A549 (cell line): Measurements from ENCODE around the gene PYGO2. TPM values are rescaled to one million over a fixed set of nuclear protein-coding genes. Genes with fewer than 3 reads are reported as not detected.
A peak's percentile ranks its signal among the peaks of the same experiment; 100 is the strongest.

Source experiments
- ATAC-seq, 2 experiments: fragments of 200-7000 bp in 1 of 2; fragments of >200 bp in 1 of 2; cut with Nextera tagmentation in 1 of 2; cut with Tn5 transposase in 1 of 2; 3 replicates each; pipeline versions ENCODE4 v1.8.0 to v1.9.1; 2018 to 2020; ENCODE audit warnings: mild to moderate bottlenecking in 1 of 2, moderate library complexity in 1 of 2
- CTCF ChIA-PET: fragments of 300-600 bp; sonication (Branson Sonifier 250); formaldehyde crosslinking; extraction: SDS; loops from one replicate; lab custom pipeline; 2021; ENCODE audit warnings: antibody characterized with exemption, inconsistent platforms; lab: Yijun Ruan, JAX
- POLR2A ChIA-PET: fragments of 350-600 bp; formaldehyde crosslinking; extraction: SDS; loops from one replicate; lab custom pipeline; 2021; ENCODE audit warnings: antibody characterized with exemption, inconsistent platforms; lab: Yijun Ruan, JAX
- DNase-seq, 2 experiments: peaks; one replicate each; pipeline versions ENCODE4 v3.0.0 to v3.0.0-alpha.2; 2011 to 2016; ENCODE audit warnings: low read depth in 1 of 2, low spot score in 1 of 2
- FAIRE-seq: peaks from 2 replicates; lab custom pipeline; 2011; peaks lifted over from hg19 to GRCh38; lab: Jason Lieb, UNC
- H3K27ac ChIP-seq, 2 experiments: fragments of >200 bp; sonication (Bioruptor Twin); formaldehyde crosslinking; 3 replicates each; pipeline ENCODE4 v1.5.1; 2016 to 2017
- H3K4me1 ChIP-seq: fragments of >200 bp; sonication (Bioruptor Twin); formaldehyde crosslinking; 3 replicates; pipeline ENCODE4 v1.6.1; 2016
- H3K4me2 ChIP-seq: fragments of >200 bp; sonication (Bioruptor Twin); formaldehyde crosslinking; 3 replicates; pipeline ENCODE4 v1.6.1; 2016
- H3K4me3 ChIP-seq: fragments of >200 bp; sonication (Bioruptor Twin); formaldehyde crosslinking; 3 replicates; pipeline ENCODE4 v1.5.1; 2016
- H3K9me3 ChIP-seq: fragments of >200 bp; sonication (Bioruptor Twin); formaldehyde crosslinking; 3 replicates; pipeline ENCODE4 v1.6.1; 2016
- BHLHE40 ChIP-seq: IDR thresholded peaks from 2 replicates; pipeline ENCODE4 v1.6.1; 2012; ENCODE audit warnings: low read depth, low read length, inconsistent platforms
- CEBPB ChIP-seq, 2 experiments: fragments of >200 bp in 1 of 2; sonication (Bioruptor Twin) in 1 of 2; formaldehyde crosslinking in 1 of 2; IDR thresholded peaks; 2 replicates each; pipeline ENCODE4 v1.6.1; 2012 to 2016
- EHMT2 ChIP-seq: fragments of 200-600 bp; sonication (generic); IDR thresholded peaks from 2 replicates; pipeline ENCODE4 v1.6.1; 2016; ENCODE audit warnings: antibody characterized with exemption, low read depth, mild to moderate bottlenecking, moderate library complexity
- ESRRA ChIP-seq: fragments of 150-350 bp; IDR thresholded peaks from 2 replicates; pipeline ENCODE4 v1.6.1; 2014; ENCODE audit warnings: mild to moderate bottlenecking, low read length, borderline replicate concordance
- FOSL2 ChIP-seq, 2 experiments: fragments of 450-650 bp in 1 of 2; fragments of >200 bp in 1 of 2; sonication (Bioruptor Twin) in 1 of 2; formaldehyde crosslinking; IDR thresholded peaks; 2 replicates each; pipeline versions ENCODE4 v1.5.0 to v1.6.1; 2016 to 2020; ENCODE audit warnings: mild to moderate bottlenecking in 1 of 2, moderate library complexity in 1 of 2
- HDAC2 ChIP-seq: fragments of 200-600 bp; sonication (generic); IDR thresholded peaks from 2 replicates; pipeline ENCODE4 v1.6.1; 2016
- HOXA7 ChIP-seq: fragments of 250-450 bp; sonication (Bioruptor Pico); IDR thresholded peaks from 2 replicates; pipeline ENCODE4 v1.5.0; 2020; ENCODE audit warnings: mild to moderate bottlenecking, moderate library complexity
- HOXB5 ChIP-seq: fragments of 250-450 bp; sonication (Bioruptor Pico); IDR thresholded peaks from 2 replicates; pipeline ENCODE4 v1.5.0; 2020; ENCODE audit warnings: mild to moderate bottlenecking, moderate library complexity
- KDM5A ChIP-seq: fragments of 200-600 bp; sonication (generic); IDR thresholded peaks from 2 replicates; pipeline ENCODE4 v1.6.1; 2016; ENCODE audit warnings: antibody characterized with exemption, mild to moderate bottlenecking
- MAFK ChIP-seq: fragments of 450-650 bp; IDR thresholded peaks from 2 replicates; pipeline ENCODE4 v1.6.1; 2014; ENCODE audit not compliant: partially characterized antibody
- NFE2L2 ChIP-seq: fragments of 150-350 bp; conservative IDR thresholded peaks from 2 replicates; pipeline ENCODE4 v1.6.1; 2014; ENCODE audit warnings: low read length
- PHF8 ChIP-seq: fragments of 200-600 bp; sonication (generic); IDR thresholded peaks from 2 replicates; pipeline ENCODE4 v1.6.1; 2016; ENCODE audit warnings: low read depth, mild to moderate bottlenecking, antibody characterized with exemption, moderate library complexity, borderline replicate concordance
- RAD21 ChIP-seq, 2 experiments: fragments of >200 bp in 1 of 2; sonication (Bioruptor Twin) in 1 of 2; formaldehyde crosslinking in 1 of 2; IDR thresholded peaks in 1 of 2; conservative IDR thresholded peaks in 1 of 2; 2 replicates in 1 of 2; 3 replicates in 1 of 2; pipeline ENCODE4 v1.6.1; 2012 to 2018; ENCODE audit warnings: inconsistent platforms in 1 of 2
- RARB ChIP-seq: fragments of 250-450 bp; sonication (Bioruptor Pico); IDR thresholded peaks from 2 replicates; pipeline ENCODE4 v1.8.0; 2021; ENCODE audit warnings: mild to moderate bottlenecking, moderate library complexity
- RCOR1 ChIP-seq: fragments of 150-350 bp; IDR thresholded peaks from 2 replicates; pipeline ENCODE4 v1.6.1; 2014; ENCODE audit warnings: antibody characterized with exemption, low read length, low read depth
- RNF2 ChIP-seq: fragments of 200-600 bp; sonication (generic); IDR thresholded peaks from 2 replicates; pipeline ENCODE4 v1.6.1; 2016; ENCODE audit warnings: low read depth, mild to moderate bottlenecking, antibody characterized with exemption, moderate library complexity, borderline replicate concordance
- SMC3 ChIP-seq: fragments of >200 bp; sonication (Bioruptor Twin); formaldehyde crosslinking; IDR thresholded peaks from 3 replicates; pipeline ENCODE4 v1.6.1; 2018; ENCODE audit warnings: inconsistent platforms
- WGBS: methylation state at CpG from one replicate; pipeline ENCODE4 v1.1.6; 2017; ENCODE audit errors: missing lambda C conversion rate; 5-methylcytosine and 5-hydroxymethylcytosine counted together
- polyA plus RNA-seq, 4 experiments: library from polyadenylated mRNA; depleted of rRNA in 3 of 4; stranded (reverse); fragments of >200 nt; fragmentation: RNase III in 1 of 4; extraction: RNeasy Plus Mini Kit Qiagen cat#74134 plus additional on column Dnase treatment in 1 of 4; gene quantifications; 2 replicates in 3 of 4; 3 replicates in 1 of 4; pipeline ENCODE4 v1.2.3, GENCODE V29; 2011 to 2017
- TF ChIP-seq, protein P1 (sequence below): IDR thresholded peaks from 2 replicates; pipeline ENCODE4 v1.6.1; 2012
- TF ChIP-seq, protein P2 (sequence below): fragments of >200 bp; sonication (Bioruptor Twin); formaldehyde crosslinking; IDR thresholded peaks from 3 replicates; pipeline ENCODE4 v1.5.1; 2016
- TF ChIP-seq, protein P3 (sequence below): fragments of 200-600 bp; sonication (generic); IDR thresholded peaks from 2 replicates; pipeline ENCODE4 v1.6.1; 2016; ENCODE audit warnings: antibody characterized with exemption, mild to moderate bottlenecking, moderate library complexity
- TF ChIP-seq, protein P4 (sequence below): IDR thresholded peaks from 2 replicates; pipeline ENCODE4 v1.6.1; 2012

Gene PYGO2
- polyA plus RNA-seq, 2 of the 4 experiments (the other 2 are of a cell fraction), result 18.3 to 24.6 TPM

DNA sequence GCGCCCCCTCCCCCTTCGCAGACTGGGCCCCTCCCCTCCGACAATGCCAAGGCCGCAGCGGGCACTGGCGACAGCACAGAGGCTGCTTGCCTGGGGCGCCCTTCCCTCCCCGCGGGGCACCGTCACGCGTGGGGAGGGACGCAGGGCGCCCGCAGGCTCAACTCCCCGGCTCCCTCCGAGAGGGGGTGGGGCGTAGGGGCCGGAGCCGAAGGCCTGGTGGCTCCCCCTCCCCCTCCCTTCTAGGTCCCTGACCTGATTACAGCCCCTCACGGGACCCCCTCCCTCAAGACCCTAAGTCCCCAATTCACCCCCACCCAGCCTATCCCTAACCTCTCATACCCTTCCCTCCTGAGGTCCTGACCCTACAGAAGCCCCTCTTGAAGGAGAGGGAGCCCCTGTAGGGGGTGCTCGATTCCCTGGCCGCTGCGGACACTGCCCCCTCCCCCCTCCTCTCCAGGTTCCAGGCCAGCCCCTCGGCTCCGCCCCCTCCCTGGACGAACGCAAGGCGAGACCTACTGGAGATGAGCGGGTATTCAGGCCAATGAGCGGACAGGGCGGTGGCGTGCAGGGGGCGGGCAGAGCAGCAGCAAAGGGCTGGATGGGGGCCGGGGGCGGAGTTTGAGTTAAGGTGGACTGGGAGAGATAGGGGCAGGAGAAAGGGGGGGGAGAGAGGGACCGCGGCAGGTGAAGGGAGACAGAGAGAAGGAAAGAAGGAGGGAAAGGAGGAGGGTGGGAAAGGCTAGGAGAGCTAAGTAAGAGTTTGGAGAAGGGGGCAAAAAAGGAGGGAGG, 40.3 kb upstream of the PYGO2 start:
- Histone ChIP-seq H3K4me1 (peaks cover 43% of the 10 kb centered on the region), H3K4me3 (peak overlapping the region; percentile 80)
- FAIRE-seq, result no peak
- POLR2A ChIA-PET, result interaction anchor here (0.5 to 4.8 kb wide), 13 partner anchors 9 to 226 kb away, joined by 3 to 52 read pairs (median 5); partner anchors contain the start of genes CKS1B, FLAD1, PMVK and PYGO2
- TF ChIP-seq HDAC2, result no peak
- TF ChIP-seq MAFK, result no peak
- no peak for TF ChIP-seq ESRRA
- TF ChIP-seq SMC3, result peak; percentile 32; the same call in 2 of the 3 replicates
- TF ChIP-seq RAD21 (conservative IDR thresholded peaks at IDR 0.05 in 1 of 2, IDR thresholded peaks at IDR 0.05 in 1 of 2), result peak; percentile 37 to 62
- no peak for TF ChIP-seq NFE2L2
- no peak for TF ChIP-seq PHF8
- TF ChIP-seq KDM5A, result peak; percentile 63; the same call in 1 of the 2 replicates
- TF ChIP-seq HOXB5 (CRISPR knock-in tag), result no peak
- no peak for TF ChIP-seq CEBPB (IDR thresholded peaks at IDR 0.05)
- TF ChIP-seq EHMT2, result no peak
- TF ChIP-seq BHLHE40, result peak; percentile 86
- TF ChIP-seq RNF2, result no peak
- no peak for TF ChIP-seq RARB (CRISPR knock-in tag)
- TF ChIP-seq RCOR1, result no peak
- TF ChIP-seq, protein P1, sequence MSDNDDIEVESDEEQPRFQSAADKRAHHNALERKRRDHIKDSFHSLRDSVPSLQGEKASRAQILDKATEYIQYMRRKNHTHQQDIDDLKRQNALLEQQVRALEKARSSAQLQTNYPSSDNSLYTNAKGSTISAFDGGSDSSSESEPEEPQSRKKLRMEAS, result peak; percentile 51
- TF ChIP-seq, protein P2, sequence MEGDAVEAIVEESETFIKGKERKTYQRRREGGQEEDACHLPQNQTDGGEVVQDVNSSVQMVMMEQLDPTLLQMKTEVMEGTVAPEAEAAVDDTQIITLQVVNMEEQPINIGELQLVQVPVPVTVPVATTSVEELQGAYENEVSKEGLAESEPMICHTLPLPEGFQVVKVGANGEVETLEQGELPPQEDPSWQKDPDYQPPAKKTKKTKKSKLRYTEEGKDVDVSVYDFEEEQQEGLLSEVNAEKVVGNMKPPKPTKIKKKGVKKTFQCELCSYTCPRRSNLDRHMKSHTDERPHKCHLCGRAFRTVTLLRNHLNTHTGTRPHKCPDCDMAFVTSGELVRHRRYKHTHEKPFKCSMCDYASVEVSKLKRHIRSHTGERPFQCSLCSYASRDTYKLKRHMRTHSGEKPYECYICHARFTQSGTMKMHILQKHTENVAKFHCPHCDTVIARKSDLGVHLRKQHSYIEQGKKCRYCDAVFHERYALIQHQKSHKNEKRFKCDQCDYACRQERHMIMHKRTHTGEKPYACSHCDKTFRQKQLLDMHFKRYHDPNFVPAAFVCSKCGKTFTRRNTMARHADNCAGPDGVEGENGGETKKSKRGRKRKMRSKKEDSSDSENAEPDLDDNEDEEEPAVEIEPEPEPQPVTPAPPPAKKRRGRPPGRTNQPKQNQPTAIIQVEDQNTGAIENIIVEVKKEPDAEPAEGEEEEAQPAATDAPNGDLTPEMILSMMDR, result peak; percentile 46
- no peak for TF ChIP-seq HOXA7 (CRISPR knock-in tag)
- TF ChIP-seq FOSL2 (IDR thresholded peaks at IDR 0.05), result no peak
- TF ChIP-seq FOSL2 (CRISPR knock-in tag; IDR thresholded peaks at IDR 0.05), result 0 out of 2 replicates have a peak, but pooled peaks have one; percentile 2
- TF ChIP-seq, protein P3, sequence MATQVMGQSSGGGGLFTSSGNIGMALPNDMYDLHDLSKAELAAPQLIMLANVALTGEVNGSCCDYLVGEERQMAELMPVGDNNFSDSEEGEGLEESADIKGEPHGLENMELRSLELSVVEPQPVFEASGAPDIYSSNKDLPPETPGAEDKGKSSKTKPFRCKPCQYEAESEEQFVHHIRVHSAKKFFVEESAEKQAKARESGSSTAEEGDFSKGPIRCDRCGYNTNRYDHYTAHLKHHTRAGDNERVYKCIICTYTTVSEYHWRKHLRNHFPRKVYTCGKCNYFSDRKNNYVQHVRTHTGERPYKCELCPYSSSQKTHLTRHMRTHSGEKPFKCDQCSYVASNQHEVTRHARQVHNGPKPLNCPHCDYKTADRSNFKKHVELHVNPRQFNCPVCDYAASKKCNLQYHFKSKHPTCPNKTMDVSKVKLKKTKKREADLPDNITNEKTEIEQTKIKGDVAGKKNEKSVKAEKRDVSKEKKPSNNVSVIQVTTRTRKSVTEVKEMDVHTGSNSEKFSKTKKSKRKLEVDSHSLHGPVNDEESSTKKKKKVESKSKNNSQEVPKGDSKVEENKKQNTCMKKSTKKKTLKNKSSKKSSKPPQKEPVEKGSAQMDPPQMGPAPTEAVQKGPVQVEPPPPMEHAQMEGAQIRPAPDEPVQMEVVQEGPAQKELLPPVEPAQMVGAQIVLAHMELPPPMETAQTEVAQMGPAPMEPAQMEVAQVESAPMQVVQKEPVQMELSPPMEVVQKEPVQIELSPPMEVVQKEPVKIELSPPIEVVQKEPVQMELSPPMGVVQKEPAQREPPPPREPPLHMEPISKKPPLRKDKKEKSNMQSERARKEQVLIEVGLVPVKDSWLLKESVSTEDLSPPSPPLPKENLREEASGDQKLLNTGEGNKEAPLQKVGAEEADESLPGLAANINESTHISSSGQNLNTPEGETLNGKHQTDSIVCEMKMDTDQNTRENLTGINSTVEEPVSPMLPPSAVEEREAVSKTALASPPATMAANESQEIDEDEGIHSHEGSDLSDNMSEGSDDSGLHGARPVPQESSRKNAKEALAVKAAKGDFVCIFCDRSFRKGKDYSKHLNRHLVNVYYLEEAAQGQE, result no peak
- TF ChIP-seq, protein P4, sequence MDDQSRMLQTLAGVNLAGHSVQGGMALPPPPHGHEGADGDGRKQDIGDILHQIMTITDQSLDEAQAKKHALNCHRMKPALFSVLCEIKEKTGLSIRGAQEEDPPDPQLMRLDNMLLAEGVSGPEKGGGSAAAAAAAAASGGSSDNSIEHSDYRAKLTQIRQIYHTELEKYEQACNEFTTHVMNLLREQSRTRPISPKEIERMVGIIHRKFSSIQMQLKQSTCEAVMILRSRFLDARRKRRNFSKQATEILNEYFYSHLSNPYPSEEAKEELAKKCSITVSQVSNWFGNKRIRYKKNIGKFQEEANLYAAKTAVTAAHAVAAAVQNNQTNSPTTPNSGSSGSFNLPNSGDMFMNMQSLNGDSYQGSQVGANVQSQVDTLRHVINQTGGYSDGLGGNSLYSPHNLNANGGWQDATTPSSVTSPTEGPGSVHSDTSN, result peak; percentile 84
- TF ChIP-seq, all 56 proteins: peak for 8
- peak; percentile 51 to 73 for ATAC-seq
- H3K27ac ChIP-seq, result peak overlapping the region; percentile 98 to 100
- CTCF ChIA-PET, result interaction anchor here (1.0 kb wide), 1 partner anchor 84 kb away, joined by 5 read pairs; no protein-coding TSS in a partner anchor
- H3K4me2 ChIP-seq, result peak overlapping the region; percentile 99
- WGBS, result 0% methylated on average over 9 of the region's 38 CpGs
- H3K9me3 ChIP-seq, result no peaks in the 10 kb centered on the region
- peak; percentile 96 to 100 for DNase-seq
